NCI-H2171 treated with DMSO at 0.1 percent for 48 hours (cell line): ENCODE results near the gene RAP1GAP2.
A peak's percentile ranks its signal among the peaks of the same experiment; 100 is the strongest.
"Not testable (repeated sequence)": the region's sequence is repeated elsewhere in the genome, so short reads cannot be mapped to it uniquely, and the experiment has no call there.

ENCODE experiments used
- DNase-seq: peaks from one replicate; lab custom pipeline; 2025; lab: John Stamatoyannopoulos, UW

The RAP1GAP2 gene

GRCh38 chr17:3025421-3026124 is 229.3 kb downstream of the RAP1GAP2 start:
- DNase-seq = no peak

GRCh38 chr17:3026125-3026855 is 230.1 kb downstream of the RAP1GAP2 start:
- DNase-seq = no peak

- peak; percentile 81 for DNase-seq
Measured at GRCh38 chr17:3026856-3027751, 230.9 kb downstream of the RAP1GAP2 start.

GRCh38 chr17:3027786-3028532 is 231.7 kb downstream of the RAP1GAP2 start:
- no peak for DNase-seq

- no peak for DNase-seq
Measured at GRCh38 chr17:3029213-3029913, 233.1 kb downstream of the RAP1GAP2 start.

- no peak for DNase-seq
Measured at GRCh38 chr17:3030096-3030495, 233.9 kb downstream of the RAP1GAP2 start.

- DNase-seq = not testable (repeated sequence)
Measured at GRCh38 chr17:3030852-3031470, 234.7 kb downstream of the RAP1GAP2 start.

- DNase-seq = no peak
Measured at GRCh38 chr17:3032258-3033247, 236.3 kb downstream of the RAP1GAP2 start.

GRCh38 chr17:3033248-3033640 is 237.0 kb downstream of the RAP1GAP2 start:
- DNase-seq = no peak

GRCh38 chr17:3033741-3034577 is 237.7 kb downstream of the RAP1GAP2 start:
- no peak for DNase-seq

GRCh38 chr17:3034578-3034920 is 238.3 kb downstream of the RAP1GAP2 start:
- no peak for DNase-seq

GRCh38 chr17:3035256-3035967 is 239.2 kb downstream of the RAP1GAP2 start:
- peak; percentile 55 for DNase-seq

- no peak for DNase-seq
Measured at GRCh38 chr17:3035968-3036280, 239.7 kb downstream of the RAP1GAP2 start.

GRCh38 chr17:3036800-3037199 is 240.6 kb downstream of the RAP1GAP2 start:
- no peak for DNase-seq

GRCh38 chr17:3037259-3037658 is 241.0 kb downstream of the RAP1GAP2 start:
- no peak for DNase-seq

- DNase-seq = peak; percentile 73
Measured at GRCh38 chr17:3038941-3039340, 242.7 kb downstream of the RAP1GAP2 start.

- DNase-seq = peak; percentile 72
Measured at GRCh38 chr17:3039736-3040135, 243.5 kb downstream of the RAP1GAP2 start.

GRCh38 chr17:3040882-3041281 is 244.6 kb downstream of the RAP1GAP2 start:
- peak; percentile 59 for DNase-seq
